HEK293 (cell line): ENCODE data around the gene PRXL2B.

Source experiments
- CTCF ChIA-PET: fragments of 350-600 bp; formaldehyde crosslinking; extraction: SDS; loops from one replicate; lab custom pipeline; 2021; ENCODE audit warnings: antibody characterized with exemption; lab: Yijun Ruan, JAX
- POLR2A ChIA-PET: fragments of 300-600 bp; formaldehyde crosslinking; extraction: SDS; loops from one replicate; lab custom pipeline; 2020; ENCODE audit warnings: antibody characterized with exemption, inconsistent platforms; lab: Yijun Ruan, JAX
- H3K27ac ChIP-seq: fragments of 200-500 bp; sonication (Bioruptor generic); 2 replicates; pipeline ENCODE4 v1.5.1; 2014; ENCODE audit warnings: low read depth, low read length, control low read depth, inconsistent platforms; ENCODE audit errors: extremely low read depth
- H3K36me3 ChIP-seq, 2 experiments: fragments of 200-500 bp in 1 of 2; sonication (Bioruptor generic) in 1 of 2; 1 replicate in 1 of 2; 2 replicates in 1 of 2; pipeline ENCODE4 v1.5.1; 2014 to 2017; ENCODE audit warnings: inconsistent platforms in 2 of 2, low read length in 2 of 2; ENCODE audit not compliant: control insufficient read depth in 2 of 2, insufficient read depth in 1 of 2
- H3K4me1 ChIP-seq: fragments of 200-500 bp; sonication (Bioruptor generic); 2 replicates; pipeline ENCODE4 v1.5.1; 2014; ENCODE audit warnings: mild to moderate bottlenecking, low read length, inconsistent platforms; ENCODE audit not compliant: control insufficient read depth, insufficient read depth
- H3K4me3 ChIP-seq: 2 replicates; pipeline ENCODE4 v1.5.1; 2011; ENCODE audit warnings: low read depth, mild to moderate bottlenecking, control low read depth, low read length, moderate library complexity
- H3K9me3 ChIP-seq: fragments of 200-500 bp; sonication (Bioruptor generic); 2 replicates; pipeline ENCODE4 v1.5.1; 2014; ENCODE audit warnings: low read depth, low read length, inconsistent platforms; ENCODE audit not compliant: control insufficient read depth, insufficient read depth
- AEBP2 ChIP-seq: fragments of 450-650 bp; formaldehyde crosslinking; IDR thresholded peaks from 2 replicates; pipeline ENCODE4 v1.5.1; 2016; ENCODE audit warnings: missing biosample characterization, missing genetic modification characterization, borderline replicate concordance
- ATF2 ChIP-seq: fragments of 450-650 bp; formaldehyde crosslinking; IDR thresholded peaks from 2 replicates; pipeline ENCODE4 v1.5.1; 2016; ENCODE audit warnings: missing biosample characterization, missing genetic modification characterization, low read depth
- EGR2 ChIP-seq: fragments of 450-650 bp; formaldehyde crosslinking; IDR thresholded peaks from 2 replicates; pipeline ENCODE4 v1.5.1; 2016; ENCODE audit warnings: low read depth, missing biosample characterization, missing genetic modification characterization
- GLI2 ChIP-seq: fragments of 450-650 bp; formaldehyde crosslinking; IDR thresholded peaks from 2 replicates; pipeline ENCODE4; 2017; ENCODE audit warnings: missing biosample characterization, missing genetic modification characterization, low read depth, borderline replicate concordance
- MEIS1 ChIP-seq: sonication (generic); formaldehyde crosslinking; IDR thresholded peaks from 2 replicates; pipeline ENCODE4 v1.8.1; 2022; ENCODE audit warnings: missing genetic modification reagents, mild to moderate bottlenecking, borderline replicate concordance
- SALL2 ChIP-seq: fragments of 450-650 bp; formaldehyde crosslinking; IDR thresholded peaks from 2 replicates; pipeline ENCODE4 v1.5.0; 2017; ENCODE audit warnings: missing biosample characterization, mild to moderate bottlenecking, missing genetic modification characterization, borderline replicate concordance
- ZFHX2 ChIP-seq: fragments of 450-650 bp; formaldehyde crosslinking; conservative IDR thresholded peaks from 2 replicates; pipeline ENCODE4 v1.5.1; 2016; ENCODE audit warnings: missing biosample characterization, missing genetic modification characterization
- ZFP3 ChIP-seq: fragments of 450-650 bp; formaldehyde crosslinking; IDR thresholded peaks from 2 replicates; pipeline ENCODE4 v1.5.1; 2016; ENCODE audit warnings: low read depth, missing biosample characterization, missing genetic modification characterization
- ZNF121 ChIP-seq: fragments of 450-650 bp; formaldehyde crosslinking; IDR thresholded peaks from 2 replicates; pipeline ENCODE4 v1.5.1; 2016; ENCODE audit warnings: missing biosample characterization, missing genetic modification characterization
- ZNF133 ChIP-seq: fragments of 450-650 bp; formaldehyde crosslinking; IDR thresholded peaks from 2 replicates; pipeline ENCODE4 v1.5.1; 2016; ENCODE audit warnings: missing biosample characterization, missing genetic modification characterization
- ZNF280D ChIP-seq: fragments of 450-650 bp; formaldehyde crosslinking; IDR thresholded peaks from 2 replicates; pipeline ENCODE4 v1.5.1; 2016; ENCODE audit warnings: missing biosample characterization, missing genetic modification characterization
- ZNF398 ChIP-seq: fragments of 450-650 bp; formaldehyde crosslinking; IDR thresholded peaks from 2 replicates; pipeline ENCODE4 v1.5.1; 2017; ENCODE audit warnings: missing biosample characterization, missing genetic modification characterization
- ZNF610 ChIP-seq: fragments of 450-650 bp; formaldehyde crosslinking; IDR thresholded peaks from 2 replicates; pipeline ENCODE4 v1.5.1; 2016; ENCODE audit warnings: missing biosample characterization, missing genetic modification characterization, borderline replicate concordance
- ZNF624 ChIP-seq: fragments of 450-650 bp; formaldehyde crosslinking; IDR thresholded peaks from 2 replicates; pipeline ENCODE4 v1.5.1; 2017; ENCODE audit warnings: missing biosample characterization, missing genetic modification characterization
- ZNF747 ChIP-seq: fragments of 450-650 bp; formaldehyde crosslinking; IDR thresholded peaks from 2 replicates; pipeline ENCODE4 v1.5.1; 2016; ENCODE audit warnings: missing biosample characterization, missing genetic modification characterization
- TF ChIP-seq, protein P1 (sequence below): fragments of 450-650 bp; formaldehyde crosslinking; IDR thresholded peaks from 2 replicates; pipeline ENCODE4 v1.5.1; 2016; ENCODE audit warnings: missing biosample characterization, missing genetic modification characterization
- TF ChIP-seq, protein P2 (sequence below): fragments of 450-650 bp; formaldehyde crosslinking; IDR thresholded peaks from 2 replicates; pipeline ENCODE4 v1.5.1; 2016; ENCODE audit warnings: missing biosample characterization, missing genetic modification characterization

PRXL2B gene

GRCh38 chr1:2596530-2597333 is 10.2 kb downstream of the PRXL2B start:
- Histone ChIP-seq H3K36me3 (no peaks in the 10 kb centered on the region), H3K9me3 (no peaks in the 10 kb centered on the region), H3K4me3 (no peak overlapping the region), H3K4me1 (no peaks in the 10 kb centered on the region), H3K27ac (no peak overlapping the region)
- TF ChIP-seq GLI2 (tag by site-specific recombination) (no peak), ZFHX2 (tag by site-specific recombination) (peak; percentile 50), EGR2 (tag by site-specific recombination) (peak; percentile 52; the same call in 1 of the 2 replicates)
- CTCF ChIA-PET = no interaction called here
- POLR2A ChIA-PET = no interaction called here

GRCh38 chr1:2597441-2598328 is 11.1 kb downstream of the PRXL2B start:
- POLR2A ChIA-PET = no interaction called here
- CTCF ChIA-PET = no interaction called here
- no peak for TF ChIP-seq ATF2
- no peak for TF ChIP-seq ZNF280D (tag by site-specific recombination)
- TF ChIP-seq ZNF121 (tag by site-specific recombination) = no peak
- no peak for TF ChIP-seq ZNF624 (tag by site-specific recombination)
- TF ChIP-seq, protein P1, sequence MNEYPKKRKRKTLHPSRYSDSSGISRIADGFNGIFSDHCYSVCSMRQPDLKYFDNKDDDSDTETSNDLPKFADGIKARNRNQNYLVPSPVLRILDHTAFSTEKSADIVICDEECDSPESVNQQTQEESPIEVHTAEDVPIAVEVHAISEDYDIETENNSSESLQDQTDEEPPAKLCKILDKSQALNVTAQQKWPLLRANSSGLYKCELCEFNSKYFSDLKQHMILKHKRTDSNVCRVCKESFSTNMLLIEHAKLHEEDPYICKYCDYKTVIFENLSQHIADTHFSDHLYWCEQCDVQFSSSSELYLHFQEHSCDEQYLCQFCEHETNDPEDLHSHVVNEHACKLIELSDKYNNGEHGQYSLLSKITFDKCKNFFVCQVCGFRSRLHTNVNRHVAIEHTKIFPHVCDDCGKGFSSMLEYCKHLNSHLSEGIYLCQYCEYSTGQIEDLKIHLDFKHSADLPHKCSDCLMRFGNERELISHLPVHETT (tag by site-specific recombination) = no peak
- TF ChIP-seq MEIS1 (CRISPR knock-in tag) = no peak
- TF ChIP-seq ZFP3 = no peak
- no peak for TF ChIP-seq ZNF747 (tag by site-specific recombination)
- TF ChIP-seq ZNF398 (tag by site-specific recombination) = no peak
- no peak for TF ChIP-seq ZNF610
- TF ChIP-seq ZNF133 (tag by site-specific recombination) = no peak
- TF ChIP-seq AEBP2 (tag by site-specific recombination) = no peak
- TF ChIP-seq SALL2 (tag by site-specific recombination) = no peak
- TF ChIP-seq, protein P2, sequence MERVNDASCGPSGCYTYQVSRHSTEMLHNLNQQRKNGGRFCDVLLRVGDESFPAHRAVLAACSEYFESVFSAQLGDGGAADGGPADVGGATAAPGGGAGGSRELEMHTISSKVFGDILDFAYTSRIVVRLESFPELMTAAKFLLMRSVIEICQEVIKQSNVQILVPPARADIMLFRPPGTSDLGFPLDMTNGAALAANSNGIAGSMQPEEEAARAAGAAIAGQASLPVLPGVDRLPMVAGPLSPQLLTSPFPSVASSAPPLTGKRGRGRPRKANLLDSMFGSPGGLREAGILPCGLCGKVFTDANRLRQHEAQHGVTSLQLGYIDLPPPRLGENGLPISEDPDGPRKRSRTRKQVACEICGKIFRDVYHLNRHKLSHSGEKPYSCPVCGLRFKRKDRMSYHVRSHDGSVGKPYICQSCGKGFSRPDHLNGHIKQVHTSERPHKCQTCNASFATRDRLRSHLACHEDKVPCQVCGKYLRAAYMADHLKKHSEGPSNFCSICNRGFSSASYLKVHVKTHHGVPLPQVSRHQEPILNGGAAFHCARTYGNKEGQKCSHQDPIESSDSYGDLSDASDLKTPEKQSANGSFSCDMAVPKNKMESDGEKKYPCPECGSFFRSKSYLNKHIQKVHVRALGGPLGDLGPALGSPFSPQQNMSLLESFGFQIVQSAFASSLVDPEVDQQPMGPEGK = no peak

More at GRCh38 chr1:2597441-2598328, 11.1 kb downstream of the PRXL2B start:
- H3K36me3 ChIP-seq = no peaks in the 10 kb centered on the region
- no peak overlapping the region for H3K27ac ChIP-seq
- no peaks in the 10 kb centered on the region for H3K9me3 ChIP-seq
- no peaks in the 10 kb centered on the region for H3K4me1 ChIP-seq
- H3K4me3 ChIP-seq = no peak overlapping the region
